Measurements from ENCODE around the gene TRIM47.

GRCh38 chr17:75834279-75834920, 44.0 kb downstream of the TRIM47 start:
- TF ChIP-seq POLR2A (IDR thresholded peaks at IDR 0.05; ENCODE audit: low read depth, low read length) (no peak), POLR2AphosphoS5 (IDR thresholded peaks at IDR 0.05; ENCODE audit: low read depth, low read length) (no peak), TAF1 (IDR thresholded peaks at IDR 0.05; ENCODE audit: borderline replicate concordance, low read depth, low read length) (no peak)
